DND-41 (cell line): ENCODE results near the gene GTF2E1.
"Not testable (repeated sequence)": the region's sequence is repeated elsewhere in the genome, so short reads cannot be mapped to it uniquely, and the experiment has no call there.

Source experiments
- CTCF ChIP-seq: IDR thresholded peaks from 2 replicates; pipeline ENCODE4 v1.5.1; 2012; ENCODE audit warnings: borderline replicate concordance, low read length, moderate library complexity, mild to moderate bottlenecking; ENCODE audit not compliant: poor library complexity, severe bottlenecking; ENCODE audit errors: extremely low read depth
- EZH2 ChIP-seq: IDR thresholded peaks from 3 replicates; pipeline ENCODE4 v1.6.1; 2012; ENCODE audit warnings: borderline replicate concordance, low read depth, mild to moderate bottlenecking, moderate library complexity, low read length, inconsistent platforms; ENCODE audit not compliant: severe bottlenecking

DNA sequence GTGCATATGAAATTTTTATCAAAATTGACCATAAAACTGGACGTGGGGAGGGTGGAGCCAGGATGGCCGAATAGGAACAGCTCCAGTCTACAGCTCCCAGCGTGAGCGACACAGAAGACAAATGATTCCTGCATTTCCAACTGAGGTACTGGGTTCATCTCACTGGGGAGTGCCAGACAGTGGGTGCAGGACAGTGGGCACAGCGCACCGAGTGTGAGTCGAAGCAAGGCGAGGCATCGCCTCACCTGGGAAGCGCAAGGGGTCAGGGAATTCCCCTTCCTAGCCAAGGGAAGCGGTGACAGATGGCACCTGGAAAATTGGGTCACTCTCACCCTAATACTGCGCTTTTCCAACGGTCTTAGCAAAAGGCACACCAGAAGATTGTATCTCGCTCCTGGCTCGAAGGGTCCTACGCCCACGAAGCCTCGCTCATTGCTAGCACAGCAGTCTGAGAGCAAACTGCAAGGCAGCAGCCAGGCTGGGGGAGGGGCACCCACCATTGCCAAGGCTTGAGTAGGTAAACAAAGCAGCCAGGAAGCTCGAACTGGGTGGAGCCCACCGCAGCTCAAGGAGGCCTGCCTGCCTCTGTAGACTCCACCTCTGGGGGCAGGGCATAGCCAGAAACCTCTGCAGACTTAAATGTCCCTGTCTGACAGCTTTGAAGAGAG lies 23.2 kb upstream of the GTF2E1 start:
- TF ChIP-seq EZH2, CTCF: not testable (repeated sequence)
